ENCODE measurements around the gene SEMA6A. TPM values are rescaled to one million over a fixed set of nuclear protein-coding genes. Genes with fewer than 3 reads are reported as not detected.

SEMA6A gene
- total and polyA plus RNA-seq, 10 donors: 0.88 to 78.6 (median 30.4) TPM

DNA sequence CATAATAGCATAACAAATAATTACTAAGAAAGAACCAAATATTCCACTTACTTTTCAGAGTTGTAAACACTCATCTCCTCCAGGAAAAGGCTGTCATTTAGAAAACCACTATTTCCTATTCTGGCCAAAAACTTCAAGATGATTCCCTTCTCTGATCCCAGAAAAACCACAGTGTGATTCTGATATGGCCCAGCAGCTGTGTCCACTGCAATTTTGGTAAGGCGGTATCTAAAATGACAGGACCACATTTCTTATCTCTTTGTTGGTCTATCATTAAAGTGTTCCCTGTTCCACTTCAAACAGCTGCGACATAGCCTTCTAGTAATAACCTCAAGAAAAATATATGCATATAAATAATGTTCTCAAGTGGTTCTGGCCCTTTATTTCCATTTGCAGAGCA, 96.1 kb downstream of the SEMA6A start:
- peaks cover 0 to 69% (median 17%) of the 10 kb centered on the region in 6 donors for H3K36me3 ChIP-seq
- no peaks in the 10 kb centered on the region for H3K4me1 ChIP-seq
- H3K27me3 ChIP-seq (replicated peaks in 1 of 7): no peaks in the 10 kb centered on the region
- no peak overlapping the region for H3K4me3 ChIP-seq
- H3K27ac ChIP-seq: no peak overlapping the region
- no peak for DNase-seq
- TF ChIP-seq CTCF (IDR thresholded peaks at IDR 0.05 in 8 of 11, conservative IDR thresholded peaks at IDR 0.05 in 3 of 11): no peak
- 37 to 52% (median 46%) methylated on average over 2 of the region's 2 CpGs for WGBS, 5 donors
- peaks cover 0 to 31% (median 21%) of the 10 kb centered on the region in 8 donors for H3K9me3 ChIP-seq
- intact Hi-C loops (cut with DNase I; ENCODE audit: low total_unique reads): no loop called here

GRCh38 chr5:116476897-116477537, 97.6 kb downstream of the SEMA6A start:
- Histone ChIP-seq H3K4me3 (no peak overlapping the region), H3K27ac (no peak overlapping the region), H3K9me3 (peaks cover 0 to 31% (median 21%) of the 10 kb centered on the region in 8 donors), H3K4me1 (no peaks in the 10 kb centered on the region), H3K27me3 (replicated peaks in 1 of 7) (no peaks in the 10 kb centered on the region), H3K36me3 (peaks cover 0 to 79% (median 16%) of the 10 kb centered on the region in 6 donors)
- TF ChIP-seq POLR2AphosphoS5 (IDR thresholded peaks at IDR 0.05) (no peak), POLR2A (IDR thresholded peaks at IDR 0.05) (no peak), CTCF (IDR thresholded peaks at IDR 0.05 in 8 of 11, conservative IDR thresholded peaks at IDR 0.05 in 3 of 11) (no peak)
- 88 to 95% (median 92%) methylated on average over 4 of the region's 4 CpGs for WGBS, 5 donors
- no peak for DNase-seq
- intact Hi-C loops (cut with DNase I; ENCODE audit: low total_unique reads): no loop called here

DNA sequence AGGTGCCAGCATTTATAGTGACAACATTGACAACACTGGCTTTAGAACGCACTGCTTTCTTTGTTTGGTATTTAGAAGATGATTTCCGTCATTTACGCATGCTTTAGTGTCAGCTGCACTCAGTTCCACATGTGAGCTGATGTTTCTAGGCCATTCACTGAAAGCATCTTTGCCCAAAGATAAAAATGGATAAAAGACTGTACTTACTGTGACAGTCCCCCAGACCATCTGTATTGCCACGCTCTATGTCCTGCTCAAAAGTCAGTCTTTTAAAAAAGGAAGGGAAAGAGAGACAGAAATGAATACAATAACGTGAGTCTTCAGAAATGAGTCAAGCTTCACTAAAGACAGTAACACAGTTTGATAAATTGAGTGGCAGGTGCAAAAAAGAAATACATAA, 99.3 kb downstream of the SEMA6A start:
- WGBS, 5 donors: 80 to 87% (median 81%) methylated on average over 5 of the region's 5 CpGs
- Histone ChIP-seq H3K27me3 (replicated peaks in 1 of 7) (no peaks in the 10 kb centered on the region), H3K27ac (no peak overlapping the region), H3K9me3 (peaks cover 0 to 31% (median 21%) of the 10 kb centered on the region in 8 donors), H3K4me1 (no peaks in the 10 kb centered on the region), H3K36me3 (peaks cover 0 to 81% (median 13%) of the 10 kb centered on the region in 6 donors), H3K4me3 (no peak overlapping the region)
- no peak for TF ChIP-seq POLR2A (IDR thresholded peaks at IDR 0.05)
- no peak for TF ChIP-seq POLR2AphosphoS5 (IDR thresholded peaks at IDR 0.05)
- TF ChIP-seq CTCF (IDR thresholded peaks at IDR 0.05 in 8 of 11, conservative IDR thresholded peaks at IDR 0.05 in 3 of 11): no peak
- no peak for DNase-seq
- intact Hi-C loops (cut with DNase I; ENCODE audit: low total_unique reads): no loop called here

DNA sequence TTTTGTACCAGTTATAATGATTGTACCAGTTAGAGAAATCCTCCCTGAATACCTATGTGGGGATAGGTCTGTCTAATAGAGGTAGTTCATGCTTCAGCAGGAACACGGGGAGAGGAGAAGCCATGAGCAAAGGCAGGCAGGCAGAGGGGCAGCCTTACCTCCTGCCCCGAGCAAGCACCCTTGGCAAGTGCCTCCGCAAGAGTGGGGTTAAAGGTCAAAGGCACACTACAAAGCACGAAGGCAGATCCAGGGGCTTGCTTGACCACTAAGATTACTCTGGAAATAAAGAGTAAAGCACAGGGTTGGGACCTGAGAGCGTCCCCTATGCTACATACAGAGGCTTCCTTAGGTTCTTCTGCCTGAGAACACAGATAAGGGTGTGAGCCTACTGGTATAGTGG, 100.9 kb downstream of the SEMA6A start:
- no peak for DNase-seq
- no peak overlapping the region for H3K27ac ChIP-seq
- WGBS, 5 donors: 85 to 91% (median 90%) methylated on average over 5 of the region's 5 CpGs
- no peak overlapping the region for H3K4me3 ChIP-seq
- no peak for TF ChIP-seq POLR2AphosphoS5 (IDR thresholded peaks at IDR 0.05)
- no peak for TF ChIP-seq CTCF (IDR thresholded peaks at IDR 0.05 in 8 of 11, conservative IDR thresholded peaks at IDR 0.05 in 3 of 11)
- no peak for TF ChIP-seq POLR2A (IDR thresholded peaks at IDR 0.05)
- peaks cover 0 to 77% (median 13%) of the 10 kb centered on the region in 6 donors for H3K36me3 ChIP-seq
- intact Hi-C loops (cut with DNase I; ENCODE audit: low total_unique reads): no loop called here
- peaks cover 0 to 35% (median 23%) of the 10 kb centered on the region in 8 donors for H3K9me3 ChIP-seq
- no peaks in the 10 kb centered on the region for H3K4me1 ChIP-seq
- H3K27me3 ChIP-seq (replicated peaks in 1 of 7): no peaks in the 10 kb centered on the region
